Endodermal cell (in vitro differentiated cells): Measurements from ENCODE around the gene FBN3. TPM values are rescaled to one million over a fixed set of nuclear protein-coding genes. Genes with fewer than 3 reads are reported as not detected.

Experiments used
- DNase-seq: peaks from one replicate; pipeline ENCODE4 v3.0.0-alpha.2; 2017
- H3K27ac ChIP-seq: 2 replicates; pipeline ENCODE4 v1.5.1; 2013; ENCODE audit warnings: mild to moderate bottlenecking, low read depth, low read length, moderate library complexity
- H3K27me3 ChIP-seq: 2 replicates; pipeline ENCODE4 v1.6.1; 2013; ENCODE audit warnings: mild to moderate bottlenecking, low read length, moderate library complexity; ENCODE audit not compliant: insufficient read depth, control insufficient read depth, poor library complexity, severe bottlenecking
- H3K36me3 ChIP-seq: 2 replicates; pipeline ENCODE4 v1.7.0; 2013; ENCODE audit warnings: mild to moderate bottlenecking, low read length, moderate library complexity; ENCODE audit not compliant: control insufficient read depth, insufficient read depth
- H3K4me1 ChIP-seq: one replicate; pipeline ENCODE4 v1.7.0; 2013; ENCODE audit warnings: low read length; ENCODE audit not compliant: control insufficient read depth, insufficient read depth
- H3K4me3 ChIP-seq: 2 replicates; pipeline ENCODE4 v1.5.1; 2013; ENCODE audit warnings: mild to moderate bottlenecking, low read length, moderate library complexity
- H3K9ac ChIP-seq: 2 replicates; pipeline ENCODE4 v1.6.1; 2013; ENCODE audit warnings: mild to moderate bottlenecking, low read length, moderate library complexity; ENCODE audit not compliant: poor library complexity, severe bottlenecking; ENCODE audit errors: extremely low read depth
- H3K9me3 ChIP-seq: 2 replicates; pipeline ENCODE4 v1.6.1; 2013; ENCODE audit warnings: mild to moderate bottlenecking, low read length, moderate library complexity; ENCODE audit not compliant: control insufficient read depth
- H3K27ac Mint-ChIP-seq: 2 replicates; pipeline ENCODE4 v1.8.0; 2020; ENCODE audit warnings: mixed read lengths
- H3K27me3 Mint-ChIP-seq: 2 replicates; pipeline ENCODE4 v1.8.0; 2021; ENCODE audit warnings: mild to moderate bottlenecking, mixed read lengths; ENCODE audit not compliant: insufficient read depth
- H3K36me3 Mint-ChIP-seq: 2 replicates; pipeline ENCODE4 v1.8.0; 2020; ENCODE audit warnings: low read depth, mixed read lengths
- H3K4me1 Mint-ChIP-seq: 2 replicates; pipeline ENCODE4 v1.8.0; 2020; ENCODE audit warnings: mixed read lengths
- H3K4me3 Mint-ChIP-seq: 2 replicates; pipeline ENCODE4 v1.8.0; 2020; ENCODE audit warnings: mild to moderate bottlenecking, moderate library complexity, mixed read lengths
- H3K9me3 Mint-ChIP-seq: 2 replicates; pipeline ENCODE4 v1.8.0; 2020; ENCODE audit warnings: mild to moderate bottlenecking, mixed read lengths
- CTCF ChIP-seq: fragments of 200-600 bp; sonication (generic); conservative IDR thresholded peaks from 2 replicates; pipeline ENCODE4 v1.5.0; 2021; ENCODE audit warnings: antibody characterized with exemption, mild to moderate bottlenecking
- WGBS, 2 experiments: methylation state at CpG; one replicate each; pipeline versions ENCODE4 v1.1.5 to v1.1.7; 2013; ENCODE audit warnings: missing lambda C conversion rate in 2 of 2, mixed read lengths in 1 of 2; ENCODE audit not compliant: insufficient coverage in 1 of 2, insufficient read length in 1 of 2; 5-methylcytosine and 5-hydroxymethylcytosine counted together
- total RNA-seq, 2 donors: library from RNA; stranded (reverse); fragmentation: NEBNext Ultra II Directional in 1 of 2; extraction: Animal tissue kit (Norgen Biotek cat#: 25700) in 1 of 2; gene quantifications; 2 replicates in 1 of 2; 3 replicates in 1 of 2; pipeline ENCODE4 v1.2.1, GENCODE V29; 2021

Gene FBN3
- total RNA-seq, 2 donors from 2014 or later = 105 to 143 TPM

- H3K27me3 ChIP-seq = no peaks in the 10 kb centered on the region
- no peaks in the 10 kb centered on the region for H3K4me1 ChIP-seq
- no peak overlapping the region for H3K27ac Mint-ChIP-seq
- peaks cover 10% of the 10 kb centered on the region for H3K9me3 Mint-ChIP-seq
- no peaks in the 10 kb centered on the region for H3K4me1 Mint-ChIP-seq
- no peak overlapping the region for H3K4me3 Mint-ChIP-seq
- no peak overlapping the region for H3K9ac ChIP-seq
- peaks cover 67% of the 10 kb centered on the region for H3K36me3 ChIP-seq
- WGBS, 2 experiments = 98 to 100% methylated on average over 8 to 15 of the region's 15 CpGs
- no peak for TF ChIP-seq CTCF
- peaks cover 23% of the 10 kb centered on the region for H3K9me3 ChIP-seq
- no peaks in the 10 kb centered on the region for H3K27me3 Mint-ChIP-seq
- DNase-seq = peak; percentile 29
- no peak overlapping the region for H3K4me3 ChIP-seq
- no peak overlapping the region for H3K27ac ChIP-seq
- H3K36me3 Mint-ChIP-seq = peaks cover 23% of the 10 kb centered on the region
Observed at GRCh38 chr19:8087876-8088275, 61.5 kb downstream of the FBN3 start.

DNA sequence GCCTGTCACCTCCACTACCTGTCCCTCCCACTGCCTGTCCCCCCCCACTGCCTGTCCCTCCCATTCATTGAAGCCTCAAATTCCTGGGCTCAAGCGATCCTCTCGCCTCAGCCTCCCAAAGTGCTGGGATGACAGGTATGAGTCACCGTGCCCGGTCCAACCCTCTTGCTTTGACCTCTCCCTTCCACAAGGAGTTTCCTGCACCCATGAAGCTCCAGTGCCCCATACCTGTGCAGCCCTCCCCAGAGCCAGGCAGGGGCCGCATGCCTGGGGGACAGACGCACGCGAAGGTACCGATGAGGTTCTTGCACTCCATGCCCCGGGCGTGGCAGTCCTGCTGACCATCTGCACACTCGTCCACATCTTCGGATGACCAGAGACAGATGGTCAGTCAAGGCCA is 62.5 kb downstream of the FBN3 start:
- TF ChIP-seq CTCF = no peak
- Histone ChIP-seq H3K27me3 (no peaks in the 10 kb centered on the region), H3K36me3 (peaks cover 70% of the 10 kb centered on the region), H3K9ac (no peak overlapping the region), H3K4me3 (no peak overlapping the region), H3K9me3 (peaks cover 23% of the 10 kb centered on the region), H3K27ac (no peak overlapping the region), H3K4me1 (no peaks in the 10 kb centered on the region)
- Mint-ChIP-seq H3K36me3 (peaks cover 29% of the 10 kb centered on the region), H3K4me3 (no peak overlapping the region), H3K27me3 (no peaks in the 10 kb centered on the region), H3K4me1 (no peaks in the 10 kb centered on the region), H3K9me3 (peaks cover 10% of the 10 kb centered on the region), H3K27ac (no peak overlapping the region)
- WGBS, 2 experiments = 97 to 100% methylated on average over 2 to 13 of the region's 13 CpGs
- DNase-seq = no peak

- H3K9ac ChIP-seq = no peak overlapping the region
- 76 to 89% methylated on average over 2 to 19 of the region's 20 CpGs for WGBS, 2 experiments
- Mint-ChIP-seq H3K4me3 (no peak overlapping the region), H3K27ac (peak overlapping the region; percentile 74), H3K36me3 (peaks cover 35% of the 10 kb centered on the region), H3K27me3 (no peaks in the 10 kb centered on the region), H3K4me1 (no peaks in the 10 kb centered on the region), H3K9me3 (peaks cover 4% of the 10 kb centered on the region)
- no peaks in the 10 kb centered on the region for H3K4me1 ChIP-seq
- no peak for TF ChIP-seq CTCF
- peaks cover 18% of the 10 kb centered on the region for H3K9me3 ChIP-seq
- H3K27ac ChIP-seq = peak overlapping the region; percentile 44
- H3K36me3 ChIP-seq = peaks cover 60% of the 10 kb centered on the region
- no peaks in the 10 kb centered on the region for H3K27me3 ChIP-seq
- no peak overlapping the region for H3K4me3 ChIP-seq
- DNase-seq = peak; percentile 49
Observed at GRCh38 chr19:8085598-8086408, 63.6 kb downstream of the FBN3 start.
